GM21390 (cell line): ENCODE measurements around the gene SECTM1.

Experiments
- ATAC-seq: cut with Tn5 transposase; IDR thresholded peaks from one replicate; pipeline ENCODE4 v1.9.1; 2021; ENCODE audit not compliant: unreplicated experiment

The SECTM1 gene

GRCh38 chr17:82317394-82318168 lies 16.0 kb downstream of the SECTM1 start, which contains the start of gene CD7:
TSS of gene CD7 (minus strand) at chr17:82317608. CDS start at chr17:82317495, 113 bp downstream.
- no peak for ATAC-seq

- ATAC-seq, result no peak
Observed at GRCh38 chr17:82316651-82317393, 16.7 kb downstream of the SECTM1 start.

- no peak for ATAC-seq
Observed at GRCh38 chr17:82315703-82316358, 17.7 kb downstream of the SECTM1 start.

GRCh38 chr17:82314727-82315605 lies 18.6 kb downstream of the SECTM1 start:
- ATAC-seq, result no peak

- no peak for ATAC-seq
Observed at GRCh38 chr17:82314012-82314726, 19.4 kb downstream of the SECTM1 start.

- ATAC-seq, result no peak
Observed at GRCh38 chr17:82313195-82314011, 20.2 kb downstream of the SECTM1 start.

- ATAC-seq, result no peak
Observed at GRCh38 chr17:82311971-82312370, 21.6 kb downstream of the SECTM1 start.

GRCh38 chr17:82310877-82311276 lies 22.7 kb downstream of the SECTM1 start:
- ATAC-seq, result no peak

GRCh38 chr17:82309656-82310570 lies 23.7 kb downstream of the SECTM1 start:
- no peak for ATAC-seq

- ATAC-seq, result no peak
Observed at GRCh38 chr17:82305727-82306300, 27.8 kb downstream of the SECTM1 start.

- no peak for ATAC-seq
Observed at GRCh38 chr17:82304826-82305726, 28.5 kb downstream of the SECTM1 start.

GRCh38 chr17:82303944-82304808 lies 29.4 kb downstream of the SECTM1 start:
- ATAC-seq, result no peak

- ATAC-seq, result no peak
Observed at GRCh38 chr17:82302991-82303943, 30.3 kb downstream of the SECTM1 start.

GRCh38 chr17:82302568-82302963 lies 31.0 kb downstream of the SECTM1 start:
- no peak for ATAC-seq
